Measurements from ENCODE around the gene KLRG1.
A peak's percentile ranks its signal among the peaks of the same experiment; 100 is the strongest.

KLRG1 gene

GRCh38 chr12:9039397-9039977, 50.1 kb downstream of the KLRG1 start:
- H3K27me3 Mint-ChIP-seq (ENCODE audit: low read depth, poor library complexity): peaks cover 8% of the 10 kb centered on the region
- no peaks in the 10 kb centered on the region for H3K36me3 Mint-ChIP-seq (ENCODE audit: low read depth)
- peaks cover 7% of the 10 kb centered on the region for H3K4me1 Mint-ChIP-seq
- H3K4me3 Mint-ChIP-seq: no peak overlapping the region
- peak; percentile 72 for TF ChIP-seq CTCF (IDR thresholded peaks at IDR 0.05)
- peaks cover 5% of the 10 kb centered on the region for H3K9me3 Mint-ChIP-seq
- H3K27ac Mint-ChIP-seq: no peak overlapping the region
- peak; percentile 12 for DNase-seq

- Mint-ChIP-seq H3K4me1 (peaks cover 7% of the 10 kb centered on the region), H3K36me3 (ENCODE audit: low read depth) (no peaks in the 10 kb centered on the region), H3K27ac (no peak overlapping the region), H3K9me3 (peaks cover 1% of the 10 kb centered on the region), H3K4me3 (no peak overlapping the region), H3K27me3 (ENCODE audit: low read depth, poor library complexity) (peaks cover 8% of the 10 kb centered on the region)
- TF ChIP-seq CTCF (IDR thresholded peaks at IDR 0.05): no peak
- DNase-seq: no peak
These were observed 51.3 kb downstream of the KLRG1 start for GRCh38 chr12:9040484-9041186.

GRCh38 chr12:9041321-9041720, 52.0 kb downstream of the KLRG1 start:
- Mint-ChIP-seq H3K27ac (no peak overlapping the region), H3K27me3 (ENCODE audit: low read depth, poor library complexity) (peaks cover 8% of the 10 kb centered on the region), H3K36me3 (ENCODE audit: low read depth) (peaks cover 4% of the 10 kb centered on the region), H3K4me3 (no peak overlapping the region), H3K9me3 (peaks cover 8% of the 10 kb centered on the region), H3K4me1 (peaks cover 7% of the 10 kb centered on the region)
- TF ChIP-seq CTCF (IDR thresholded peaks at IDR 0.05): no peak
- DNase-seq: no peak

GRCh38 chr12:9043766-9044165, 54.4 kb downstream of the KLRG1 start:
- H3K4me3 Mint-ChIP-seq: no peak overlapping the region
- H3K9me3 Mint-ChIP-seq: peaks cover 8% of the 10 kb centered on the region
- DNase-seq: no peak
- no peak overlapping the region for H3K27ac Mint-ChIP-seq
- peaks cover 7% of the 10 kb centered on the region for H3K4me1 Mint-ChIP-seq
- H3K27me3 Mint-ChIP-seq (ENCODE audit: low read depth, poor library complexity): no peaks in the 10 kb centered on the region
- peaks cover 5% of the 10 kb centered on the region for H3K36me3 Mint-ChIP-seq (ENCODE audit: low read depth)
- TF ChIP-seq CTCF (IDR thresholded peaks at IDR 0.05): no peak

GRCh38 chr12:9047105-9047504, 57.8 kb downstream of the KLRG1 start:
- Mint-ChIP-seq H3K27ac (no peak overlapping the region), H3K36me3 (ENCODE audit: low read depth) (peaks cover 5% of the 10 kb centered on the region), H3K27me3 (ENCODE audit: low read depth, poor library complexity) (no peaks in the 10 kb centered on the region), H3K4me3 (no peak overlapping the region), H3K9me3 (peaks cover 8% of the 10 kb centered on the region), H3K4me1 (peaks cover 7% of the 10 kb centered on the region)
- DNase-seq: no peak
- TF ChIP-seq CTCF (IDR thresholded peaks at IDR 0.05): no peak

- Mint-ChIP-seq H3K4me1 (no peaks in the 10 kb centered on the region), H3K9me3 (peaks cover 8% of the 10 kb centered on the region), H3K4me3 (no peak overlapping the region), H3K27ac (no peak overlapping the region), H3K36me3 (ENCODE audit: low read depth) (peaks cover 5% of the 10 kb centered on the region), H3K27me3 (ENCODE audit: low read depth, poor library complexity) (no peaks in the 10 kb centered on the region)
- no peak for TF ChIP-seq CTCF (IDR thresholded peaks at IDR 0.05)
- no peak for DNase-seq
These were observed 59.6 kb downstream of the KLRG1 start for GRCh38 chr12:9048930-9049329.
